HCT116 (cell line): ENCODE results near the gene NASP. TPM values are rescaled to one million over a fixed set of nuclear protein-coding genes. Genes with fewer than 3 reads are reported as not detected.

Source experiments
- ATAC-seq: fragments of 200-7000 bp; cut with Tn5 transposase; 2 replicates; pipeline ENCODE4 v1.9.1; 2020; ENCODE audit warnings: mild to moderate bottlenecking, moderate library complexity
- BruUV-seq: library from RNA; stranded (reverse); fragments of 400-500 nt; replicated peaks from 2 replicates; lab custom pipeline; 2021; lab: Mats Ljungman, UMichigan
- CTCF ChIA-PET: fragments of 300-600 bp; sonication (Branson Sonifier 250); formaldehyde crosslinking; loops from one replicate; lab custom pipeline; 2021; ENCODE audit warnings: antibody characterized with exemption; lab: Charles Lee
- POLR2A ChIA-PET: fragments of 300-600, 350-600 bp; sonication (Branson Sonifier 250); formaldehyde crosslinking; loops from one replicate; lab custom pipeline; 2021; ENCODE audit warnings: antibody characterized with exemption; lab: Charles Lee
- RAD21 ChIA-PET, 2 experiments: fragments of 300-600 bp; sonication (Branson Sonifier 250); formaldehyde crosslinking; loops; one replicate each; lab custom pipeline; 2023; ENCODE audit warnings: low total read pairs in 2 of 2; ENCODE audit not compliant: uncharacterized antibody in 2 of 2, unreplicated experiment in 2 of 2, low non-redundant PET in 1 of 2; lab: Charles Lee
- DNase-seq: peaks from one replicate; pipeline ENCODE4 v3.0.0-alpha.2; 2010; ENCODE audit warnings: low read depth, low spot score
- H2AFZ ChIP-seq: fragments of 200-600 bp; shearing (Covaris generic), sonication (generic); 2 replicates; pipeline ENCODE4 v1.6.1; 2017; ENCODE audit warnings: low read depth, mixed run types, mixed read lengths, antibody characterized with exemption, low read length; ENCODE audit not compliant: poor library complexity, severe bottlenecking
- H3K27ac ChIP-seq: 2 replicates; pipeline ENCODE4 v1.5.1; 2012; ENCODE audit warnings: low read depth, low read length
- H3K27me3 ChIP-seq: fragments of 200-600 bp; sonication (generic); 2 replicates; pipeline ENCODE4 v1.6.1; 2016; ENCODE audit warnings: mixed run types, low read length, mixed read lengths; ENCODE audit not compliant: insufficient read depth
- H3K36me3 ChIP-seq, 2 experiments: fragments of 200-500 bp in 1 of 2; fragments of 200-600 bp in 1 of 2; sonication (Bioruptor generic) in 1 of 2; sonication (generic) in 1 of 2; 2 replicates each; pipeline versions ENCODE4 v1.5.1 to v1.6.1; 2014 to 2016; ENCODE audit warnings: low read length in 2 of 2, inconsistent platforms in 1 of 2, mixed read lengths in 1 of 2, mixed run types in 1 of 2; ENCODE audit not compliant: insufficient read depth in 2 of 2, control insufficient read depth in 1 of 2
- H3K4me1 ChIP-seq, 2 experiments: fragments of 200-600 bp in 1 of 2; sonication (generic) in 1 of 2; 2 replicates each; pipeline versions ENCODE4 v1.5.1 to v1.6.1; 2012 to 2017; ENCODE audit warnings: low read length in 2 of 2, inconsistent platforms in 1 of 2, mild to moderate bottlenecking in 1 of 2, mixed read lengths in 1 of 2, mixed run types in 1 of 2, moderate library complexity in 1 of 2; ENCODE audit not compliant: insufficient read depth in 2 of 2, control insufficient read depth in 1 of 2
- H3K4me2 ChIP-seq: fragments of 200-600 bp; sonication (generic); 2 replicates; pipeline ENCODE4 v1.6.1; 2017; ENCODE audit warnings: mixed run types, low read length, mixed read lengths
- H3K4me3 ChIP-seq, 2 experiments: fragments of 200-600 bp in 1 of 2; sonication (generic) in 1 of 2; replicated peaks in 1 of 2; 2 replicates each; pipeline ENCODE4 v1.5.1; 2011 to 2016; ENCODE audit warnings: low read length in 2 of 2, control low read depth in 1 of 2, low read depth in 1 of 2, mild to moderate bottlenecking in 1 of 2, mixed read lengths in 1 of 2, mixed run types in 1 of 2
- H3K79me2 ChIP-seq: fragments of 200-600 bp; sonication (generic); 2 replicates; pipeline ENCODE4 v1.6.1; 2017; ENCODE audit warnings: mild to moderate bottlenecking, mixed run types, low read length, moderate library complexity, mixed read lengths; ENCODE audit not compliant: insufficient read depth
- H3K9ac ChIP-seq: fragments of 200-600 bp; sonication (generic); 2 replicates; pipeline ENCODE4 v1.6.1; 2016; ENCODE audit warnings: low read length, mixed read lengths
- H3K9me2 ChIP-seq: fragments of 200-600 bp; sonication (generic), shearing (Covaris generic); 2 replicates; pipeline ENCODE4 v1.6.1; 2017; ENCODE audit warnings: mixed run types, mild to moderate bottlenecking, moderate library complexity; ENCODE audit not compliant: insufficient read depth
- H3K9me3 ChIP-seq, 2 experiments: fragments of 200-500 bp in 1 of 2; fragments of 200-600 bp in 1 of 2; sonication (Bioruptor generic) in 1 of 2; sonication (generic) in 1 of 2; 2 replicates each; pipeline ENCODE4 v1.6.1; 2014 to 2017; ENCODE audit warnings: low read length in 2 of 2, mixed read lengths in 2 of 2, inconsistent platforms in 1 of 2, low read depth in 1 of 2, mild to moderate bottlenecking in 1 of 2, mixed run types in 1 of 2, moderate library complexity in 1 of 2; ENCODE audit not compliant: control insufficient read depth in 1 of 2, insufficient read depth in 1 of 2
- H4K20me1 ChIP-seq: fragments of 200-600 bp; sonication (generic), shearing (Covaris generic); 2 replicates; pipeline ENCODE4 v1.6.1; 2017; ENCODE audit warnings: mixed run types, mild to moderate bottlenecking, moderate library complexity; ENCODE audit not compliant: insufficient read depth
- CBX3 ChIP-seq: IDR thresholded peaks from 2 replicates; pipeline ENCODE4 v1.6.1; 2012; ENCODE audit warnings: low read depth
- CEBPB ChIP-seq: IDR thresholded peaks from 2 replicates; pipeline ENCODE4 v1.6.1; 2012; ENCODE audit warnings: low read depth
- EGR1 ChIP-seq: IDR thresholded peaks from 2 replicates; pipeline ENCODE4 v1.6.1; 2012; ENCODE audit warnings: low read depth
- ELF1 ChIP-seq: IDR thresholded peaks from 2 replicates; pipeline ENCODE4 v1.6.1; 2012; ENCODE audit warnings: low read depth, borderline replicate concordance
- EZH2phosphoT487 ChIP-seq: fragments of 200-600 bp; IDR thresholded peaks from 2 replicates; pipeline ENCODE4 v1.6.1; 2018; ENCODE audit warnings: antibody characterized with exemption, borderline replicate concordance
- FOSL1 ChIP-seq: IDR thresholded peaks from 2 replicates; pipeline ENCODE4 v1.6.1; 2012; ENCODE audit warnings: low read depth
- JUND ChIP-seq: IDR thresholded peaks from 2 replicates; pipeline ENCODE4 v1.6.1; 2012
- REST ChIP-seq: IDR thresholded peaks from 2 replicates; pipeline ENCODE4 v1.6.1; 2012; ENCODE audit warnings: low read depth
- SIN3A ChIP-seq: IDR thresholded peaks from 2 replicates; pipeline ENCODE4 v1.6.1; 2012; ENCODE audit warnings: low read depth
- intact Hi-C: fragments of 100-400 bp; cut with micrococcal nuclease; formaldehyde crosslinking; loops from 2 replicates; pipeline ENCODE4 v1.10.0; 2022
- total RNA-seq: library from RNA; stranded (reverse); gene quantifications from one replicate; pipeline ENCODE4 v1.2.1, GENCODE V29; 2021; ENCODE audit not compliant: unreplicated experiment

Gene NASP
- total RNA-seq, 1 experiment from 2014 or later: 185 TPM

- TF ChIP-seq REST (no peak), SIN3A (peak; percentile 91), EZH2phosphoT487 (no peak), EGR1 (peak; percentile 87)
Measured at GRCh38 chr1:45550401-45551351, 33.2 kb upstream of the NASP start, which contains the start of gene AKR1A1 (continued).

- no peaks in the 10 kb centered on the region for H3K27me3 ChIP-seq
- CTCF ChIA-PET: interaction anchor here (1.2 kb wide), 1 partner anchor 30 kb away, joined by 3 read pairs; the partner anchor contains the start of gene PRDX1
- H3K9me2 ChIP-seq: peaks cover 2% of the 10 kb centered on the region; the same call in 1 of the 2 replicates
- no peak for TF ChIP-seq CEBPB
- no peak for TF ChIP-seq JUND
- TF ChIP-seq ELF1: no peak
- TF ChIP-seq CBX3: no peak
- no peak for TF ChIP-seq FOSL1
- TF ChIP-seq, all 23 proteins: peak for 0
- intact Hi-C loops: loop anchor here (2.0 kb wide), 2 partner anchors 29 to 39 kb away; no protein-coding TSS in a partner anchor
- H4K20me1 ChIP-seq: no peaks in the 10 kb centered on the region
- H3K36me3 ChIP-seq: peaks cover 6 to 15% of the 10 kb centered on the region in 2 experiments; a peak in 2 of 4 replicates
- H3K4me2 ChIP-seq: peak overlapping the region; percentile 93
- no TSS peak for BruUV-seq
- peaks cover 15 to 35% of the 10 kb centered on the region in 2 experiments; a peak in 3 of 4 replicates for H3K4me1 ChIP-seq
- ATAC-seq (no peak), DNase-seq (no peak)
- no peak overlapping the region for H2AFZ ChIP-seq
- peak overlapping the region; percentile 87; the same call in 1 of the 2 replicates for H3K27ac ChIP-seq
- H3K4me3 ChIP-seq: peak overlapping the region; percentile 89 to 96
- H3K79me2 ChIP-seq: peaks cover 31% of the 10 kb centered on the region
- H3K9ac ChIP-seq: peak overlapping the region; percentile 87
- RAD21 ChIA-PET: interaction anchor here in 1 of 2 experiments (1.0 kb wide), 1 partner anchor 30 kb away, joined by 4 read pairs; the partner anchor contains the start of gene PRDX1
- POLR2A ChIA-PET: interaction anchor here (0.9 to 1.8 kb wide), 5 partner anchors 10 to 32 kb away, joined by 4 to 20 read pairs (median 6); partner anchors contain the start of gene PRDX1
- H3K9me3 ChIP-seq: no peaks in the 10 kb centered on the region
Measured at GRCh38 chr1:45551684-45552083, 32.2 kb upstream of the NASP start.
